ENCODE measurements around the gene MAPKAPK3.
A peak's percentile ranks its signal among the peaks of the same experiment; 100 is the strongest.
"Not testable (repeated sequence)": the region's sequence is repeated elsewhere in the genome, so short reads cannot be mapped to it uniquely, and the experiment has no call there.

MAPKAPK3 gene

DNA sequence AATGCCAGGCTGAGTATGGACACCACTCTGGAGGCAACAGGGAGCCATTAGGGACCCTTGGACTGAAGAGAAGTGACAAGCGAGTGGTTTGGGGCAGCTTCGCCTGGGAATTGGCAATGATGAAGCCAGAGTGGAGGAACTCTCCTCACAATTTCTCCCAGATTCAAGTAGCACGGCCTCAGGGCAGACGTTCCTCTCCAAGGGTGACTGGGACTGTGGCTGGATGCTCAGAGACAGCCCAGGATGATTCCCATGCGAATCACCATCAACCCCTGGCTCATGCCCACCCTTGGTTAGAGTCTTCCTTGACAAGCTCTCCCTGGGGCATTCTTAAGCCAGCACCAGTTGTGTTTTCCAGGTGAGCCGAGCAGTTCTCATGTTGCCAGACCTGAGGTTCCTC, 41.5 kb downstream of the MAPKAPK3 start:
- no peak for DNase-seq

DNA sequence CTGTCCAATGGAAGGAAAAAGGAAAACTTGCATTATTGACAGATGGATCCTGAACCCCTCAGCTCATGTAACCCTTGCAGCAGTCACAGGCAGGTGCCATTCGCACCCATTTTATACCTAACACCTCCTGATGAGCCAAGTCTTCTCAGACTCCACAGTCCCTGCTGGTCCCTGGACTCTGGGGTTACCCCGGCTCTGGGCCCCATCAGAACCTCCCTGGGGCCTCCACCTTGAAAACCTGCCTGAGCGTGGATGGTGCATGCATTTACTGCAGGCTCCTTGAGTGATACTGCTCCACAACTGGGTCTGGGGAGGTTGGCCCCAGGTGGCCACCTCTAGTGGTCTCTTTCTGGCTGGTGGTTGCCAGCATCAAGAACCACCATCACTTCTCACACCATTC, 41.9 kb downstream of the MAPKAPK3 start:
- no peak for DNase-seq

DNA sequence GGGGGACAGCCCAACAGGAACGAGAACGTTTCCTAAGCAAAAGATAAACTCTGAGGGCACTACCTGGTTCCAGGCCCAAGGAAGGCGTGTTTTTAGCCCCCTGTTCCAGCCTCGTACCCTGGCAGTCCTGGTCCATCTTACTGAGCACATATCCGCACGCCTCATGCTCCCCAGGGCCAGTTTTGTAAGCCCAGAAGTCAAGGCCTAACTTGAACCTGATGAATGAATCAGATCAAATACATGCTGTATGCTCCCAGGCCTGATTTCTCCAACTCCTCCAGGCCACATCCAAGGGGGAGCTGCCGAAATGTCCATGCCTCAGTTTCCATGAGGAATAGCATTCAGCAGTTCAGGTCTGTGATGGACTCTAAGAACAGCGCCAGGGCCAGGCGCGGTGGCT, 43.4 kb downstream of the MAPKAPK3 start:
- peak; percentile 15 for DNase-seq

DNA sequence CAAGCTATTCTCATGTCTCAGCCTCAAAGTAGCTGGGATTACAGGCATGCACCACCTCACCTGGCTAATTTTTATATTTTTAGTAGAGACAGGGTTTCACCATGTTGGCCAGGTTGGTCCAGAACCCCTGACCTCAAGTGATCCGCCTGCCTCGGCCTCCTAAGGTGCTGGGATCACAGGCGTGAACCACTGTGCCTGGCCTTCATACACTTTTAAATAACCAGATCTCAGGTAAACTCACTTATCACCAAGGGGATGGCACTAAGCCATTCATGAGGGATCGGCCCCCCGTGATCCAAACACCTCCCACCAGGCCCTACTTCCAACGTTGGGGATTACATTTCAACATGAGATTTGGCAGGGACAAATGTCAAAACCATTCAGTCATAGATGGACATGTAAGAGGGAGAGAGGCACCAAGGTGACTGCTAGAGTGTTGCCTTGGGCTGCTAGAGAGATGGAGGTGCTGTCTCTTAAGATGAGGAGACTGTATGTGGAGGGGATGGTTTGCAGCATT, 44.4 kb downstream of the MAPKAPK3 start:
- no peak for DNase-seq

DNA sequence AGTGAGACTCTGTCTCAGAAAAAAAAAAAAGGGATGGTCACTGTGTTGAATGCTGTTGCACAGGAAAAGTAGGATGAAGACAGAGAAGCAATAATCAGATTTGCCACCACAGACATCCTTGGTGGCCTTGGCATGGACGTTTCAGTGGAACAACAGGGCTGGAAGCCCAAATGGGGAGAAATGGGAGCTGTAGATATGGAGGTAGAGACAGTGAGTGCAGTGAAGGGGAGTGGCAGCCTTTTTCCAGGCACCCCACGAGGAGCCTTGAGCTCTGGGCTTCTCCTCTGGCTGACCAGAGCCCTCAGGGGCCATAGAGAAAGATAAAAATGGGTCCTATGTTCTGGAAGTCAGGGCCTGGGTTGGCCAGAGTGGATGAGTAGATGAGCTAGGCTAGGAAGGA, 45.5 kb downstream of the MAPKAPK3 start:
- DNase-seq = no peak

DNA sequence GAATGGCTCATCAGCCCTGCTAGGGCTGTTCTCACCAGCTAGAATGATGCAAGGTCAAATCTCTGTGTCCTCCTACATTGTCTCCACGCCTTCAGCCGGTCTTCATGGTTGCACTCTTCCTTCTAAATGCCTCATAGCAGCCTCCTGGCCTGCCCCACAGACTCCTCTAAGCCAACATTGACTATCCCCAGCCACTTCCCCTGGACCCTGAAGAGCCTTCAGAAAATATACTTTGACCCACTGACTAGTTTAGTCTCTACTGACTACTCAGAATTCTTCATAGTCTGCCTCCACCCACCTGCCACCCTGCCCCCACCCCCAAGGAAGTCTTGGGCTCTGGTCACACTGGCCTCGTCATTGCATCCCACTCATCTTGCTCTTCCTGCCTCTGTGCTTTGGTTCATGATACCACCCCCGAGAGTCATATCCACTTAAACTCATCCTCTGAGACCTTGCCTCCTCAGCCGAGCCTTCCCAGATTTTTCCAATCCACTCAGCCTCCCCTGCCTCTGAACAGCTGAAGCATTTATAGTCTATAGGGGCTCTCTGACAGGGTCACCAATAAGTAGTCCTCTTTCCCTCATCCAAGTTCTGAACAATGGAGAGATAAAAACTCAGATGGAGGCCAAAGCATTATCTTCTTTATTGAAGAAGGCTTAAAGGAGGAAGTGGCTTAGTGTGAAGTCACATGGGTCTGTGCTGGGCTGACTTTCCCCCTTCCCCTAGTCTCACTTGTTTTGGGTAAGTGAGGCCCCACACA, 48.3 kb downstream of the MAPKAPK3 start:
- no peak for DNase-seq

DNA sequence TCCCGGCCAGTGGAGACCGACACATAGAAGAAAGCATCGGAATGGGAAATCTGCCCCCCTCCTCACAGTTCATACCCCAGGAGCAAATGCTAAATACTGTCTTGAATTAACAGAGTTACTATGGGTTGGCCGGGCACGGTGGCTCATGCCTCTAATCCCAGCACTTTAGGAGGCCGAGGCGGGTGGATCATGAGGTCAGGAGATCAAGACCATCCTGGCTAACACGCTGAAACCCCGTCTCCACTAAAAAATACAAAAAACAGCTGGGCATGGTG, 48.8 kb downstream of the MAPKAPK3 start:
- DNase-seq = not testable (repeated sequence)

DNA sequence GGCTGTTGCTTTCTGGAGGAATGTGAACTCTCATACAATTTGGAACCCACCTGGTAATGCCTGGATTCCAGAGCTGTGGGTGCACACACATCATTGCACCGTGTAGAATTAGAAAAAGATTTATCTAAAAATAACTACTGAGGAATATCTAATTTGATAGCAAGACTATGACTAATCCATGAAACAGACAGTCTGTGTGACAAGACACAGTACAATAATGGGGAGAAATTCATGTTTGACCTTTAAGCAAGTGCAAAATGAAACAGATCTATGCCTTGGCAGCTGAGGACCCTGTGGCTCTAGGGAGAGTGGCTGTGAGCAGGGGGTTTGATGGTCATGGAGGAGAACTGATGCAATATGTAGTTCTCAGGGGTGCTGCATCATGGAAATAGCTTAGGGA, 49.9 kb downstream of the MAPKAPK3 start:
- DNase-seq = no peak

DNA sequence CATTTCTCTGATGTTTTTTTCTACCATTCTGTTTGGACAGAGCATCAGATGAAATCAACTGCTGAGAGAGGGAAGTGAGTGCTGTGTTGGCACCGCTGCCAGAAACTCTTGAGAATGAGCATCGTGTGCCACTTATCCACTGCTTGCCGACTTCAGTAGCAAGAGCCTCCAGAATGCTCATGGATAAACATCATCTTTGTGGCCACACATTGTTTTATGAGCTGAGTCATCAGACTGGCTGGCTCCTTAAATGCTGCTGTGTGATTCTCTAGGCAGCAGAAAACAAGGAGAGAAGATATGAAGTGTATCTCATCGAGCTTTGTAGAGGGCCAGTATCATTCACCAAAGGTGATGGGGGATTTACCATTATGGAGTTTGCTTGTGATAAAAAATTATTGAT, 54.4 kb downstream of the MAPKAPK3 start:
- DNase-seq = no peak

DNA sequence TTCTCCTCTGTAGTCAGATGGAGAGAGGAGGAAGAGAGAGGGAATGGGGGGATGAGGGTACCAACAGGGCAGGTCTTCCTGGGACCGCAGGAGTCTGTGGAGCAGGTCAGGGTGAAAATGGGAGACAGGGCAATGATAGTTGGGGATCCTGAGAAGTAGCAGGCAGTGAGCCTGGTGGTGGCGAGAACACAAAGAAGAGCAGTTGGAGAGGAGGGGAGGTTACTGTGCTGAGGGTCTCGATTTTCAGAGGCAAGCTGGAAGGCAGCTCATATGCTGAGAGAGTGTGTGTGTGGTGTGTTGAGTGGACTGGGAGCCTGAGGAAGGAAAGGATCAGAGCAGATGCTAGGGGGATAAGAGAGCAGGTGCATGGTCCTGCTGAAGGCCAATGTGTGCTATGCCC, 55.7 kb downstream of the MAPKAPK3 start:
- DNase-seq = no peak

DNA sequence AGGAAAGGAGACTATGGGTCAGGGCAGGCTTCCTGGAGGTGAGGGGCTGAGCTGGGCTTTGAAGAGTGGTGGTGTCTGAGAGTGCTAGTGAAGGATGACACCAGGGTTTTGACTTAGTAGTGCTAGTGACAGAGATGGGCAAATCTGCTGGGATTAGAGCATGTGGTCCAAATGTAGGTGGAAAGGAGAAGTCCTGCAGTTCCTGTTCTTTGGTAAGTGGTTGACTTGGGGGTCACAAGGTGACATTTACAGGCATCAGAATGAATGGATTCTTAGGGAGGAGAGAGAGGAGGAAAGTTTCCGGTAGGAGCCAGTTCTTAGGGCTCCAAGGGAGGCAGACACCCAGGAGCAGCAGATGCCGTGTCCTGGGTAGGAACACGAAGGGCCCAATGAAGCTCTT, 57.0 kb downstream of the MAPKAPK3 start:
- no peak for DNase-seq

DNA sequence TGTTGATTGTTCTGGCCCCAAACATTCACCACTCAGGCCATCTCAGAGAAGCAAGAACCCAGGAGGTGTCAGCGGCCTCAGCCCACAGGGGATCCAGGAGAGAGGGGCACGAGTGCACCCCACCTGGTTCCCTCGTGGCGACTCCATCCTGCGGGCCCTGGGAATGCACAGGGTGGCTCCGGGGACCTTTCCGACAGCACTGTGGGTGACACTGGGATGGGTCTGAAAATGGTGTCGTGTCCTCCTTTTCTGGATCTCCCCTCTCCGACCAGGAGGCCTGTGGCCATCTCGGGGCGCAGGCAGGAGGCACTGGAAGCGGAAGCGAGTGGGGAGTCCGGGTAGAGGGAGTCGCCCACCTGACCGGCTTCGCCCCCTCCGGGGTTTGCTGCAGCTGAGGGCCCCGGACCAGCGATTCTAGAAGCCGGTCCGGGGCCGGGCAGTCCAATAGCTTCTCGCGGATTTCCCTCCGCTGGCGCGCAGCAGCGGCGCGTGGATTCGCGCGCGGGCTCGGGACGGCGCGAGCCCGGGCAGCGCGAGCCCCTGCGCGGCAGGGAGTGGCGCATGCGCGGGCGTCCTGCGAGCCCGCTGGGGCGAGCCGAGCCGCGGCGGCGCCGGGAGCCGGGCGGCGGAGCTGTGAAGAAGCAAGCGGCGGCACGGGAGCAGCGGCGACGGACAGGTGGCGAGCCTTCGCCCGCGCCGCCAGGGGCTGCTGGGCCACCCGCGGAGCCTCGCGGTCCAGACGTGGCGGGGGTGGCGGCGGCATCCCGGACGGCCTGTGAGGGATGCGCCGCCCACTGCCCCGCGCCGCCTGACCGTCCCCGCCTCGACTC, 57.6 kb downstream of the MAPKAPK3 start, which contains the start of gene DOCK3:
TSS of gene DOCK3 (plus strand) at position 579 of the 830 bp plus-strand sequence. CDS start 337 bp downstream, outside the sequence.
- peak; percentile 67 for DNase-seq

DNA sequence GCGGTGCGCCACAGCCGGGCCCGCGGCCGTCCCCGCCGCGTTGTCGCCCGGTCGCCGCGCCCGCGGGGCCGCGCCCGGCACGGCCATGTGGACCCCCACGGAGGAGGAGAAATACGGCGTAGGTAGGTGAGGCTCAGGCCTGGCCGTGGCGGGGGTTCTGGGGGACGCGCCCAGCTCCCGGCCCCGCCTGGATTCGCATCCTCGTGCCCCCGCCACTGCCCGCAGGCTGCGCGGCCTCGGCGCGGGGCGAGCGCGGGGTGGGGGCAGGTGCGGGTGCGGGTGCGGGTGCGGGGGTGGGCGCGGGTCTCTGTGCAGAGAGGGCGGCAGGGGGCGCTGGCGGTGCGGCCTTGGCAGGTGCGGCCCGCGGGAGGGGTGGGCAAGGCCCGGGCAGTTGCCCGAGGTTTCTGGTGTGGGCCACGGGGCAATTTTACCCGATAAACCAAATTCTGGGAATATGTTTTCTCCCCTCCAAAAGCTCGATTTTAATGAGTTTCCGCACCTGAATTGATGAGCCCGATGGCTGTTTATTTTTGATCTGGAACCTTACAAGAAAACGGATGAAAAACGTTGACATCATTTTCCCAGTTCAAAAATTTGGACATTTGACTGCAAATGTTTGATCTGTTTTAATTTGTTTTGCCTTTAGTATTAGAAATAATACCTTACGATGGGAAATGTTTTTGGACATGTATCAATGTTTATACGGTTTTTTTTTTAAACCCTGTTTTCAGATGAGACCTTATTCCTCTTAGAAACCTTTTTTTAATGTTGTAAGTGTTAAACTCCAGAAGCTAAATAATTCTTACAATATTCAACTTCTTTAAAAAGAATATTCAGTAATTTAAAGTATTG, 58.5 kb downstream of the MAPKAPK3 start:
- peak; percentile 69 for DNase-seq

DNA sequence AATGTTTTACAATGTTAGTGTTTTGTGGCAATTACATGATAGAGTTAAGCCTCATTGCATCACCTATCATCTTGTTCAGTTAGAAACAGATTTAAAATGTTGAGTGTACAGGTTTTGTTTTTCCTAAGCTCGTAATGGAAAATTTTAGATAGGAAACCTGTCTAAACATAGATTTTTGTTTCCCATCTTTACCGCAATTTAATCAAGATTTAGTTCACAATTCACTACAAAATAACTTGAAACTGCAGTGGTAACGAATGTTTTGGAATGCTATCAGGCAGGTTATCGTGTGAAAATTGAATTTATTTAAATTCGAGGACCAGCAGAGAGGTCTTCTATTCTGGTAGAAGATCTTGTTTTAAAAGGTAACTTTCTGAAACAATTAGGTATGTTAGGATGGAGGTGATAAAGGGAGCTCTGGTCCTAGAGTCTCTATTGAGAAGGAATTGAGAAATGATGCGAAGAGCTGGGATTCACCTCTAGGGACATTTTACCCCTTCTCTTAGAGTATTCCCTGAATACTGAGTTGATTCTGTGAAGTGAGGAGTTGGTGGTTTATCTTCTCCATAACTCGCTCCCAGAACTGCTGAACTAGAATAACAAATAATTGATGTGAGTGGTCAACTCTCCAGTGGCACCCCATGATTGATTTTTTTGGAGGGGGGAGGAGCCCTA, 59.2 kb downstream of the MAPKAPK3 start:
- DNase-seq = no peak

DNA sequence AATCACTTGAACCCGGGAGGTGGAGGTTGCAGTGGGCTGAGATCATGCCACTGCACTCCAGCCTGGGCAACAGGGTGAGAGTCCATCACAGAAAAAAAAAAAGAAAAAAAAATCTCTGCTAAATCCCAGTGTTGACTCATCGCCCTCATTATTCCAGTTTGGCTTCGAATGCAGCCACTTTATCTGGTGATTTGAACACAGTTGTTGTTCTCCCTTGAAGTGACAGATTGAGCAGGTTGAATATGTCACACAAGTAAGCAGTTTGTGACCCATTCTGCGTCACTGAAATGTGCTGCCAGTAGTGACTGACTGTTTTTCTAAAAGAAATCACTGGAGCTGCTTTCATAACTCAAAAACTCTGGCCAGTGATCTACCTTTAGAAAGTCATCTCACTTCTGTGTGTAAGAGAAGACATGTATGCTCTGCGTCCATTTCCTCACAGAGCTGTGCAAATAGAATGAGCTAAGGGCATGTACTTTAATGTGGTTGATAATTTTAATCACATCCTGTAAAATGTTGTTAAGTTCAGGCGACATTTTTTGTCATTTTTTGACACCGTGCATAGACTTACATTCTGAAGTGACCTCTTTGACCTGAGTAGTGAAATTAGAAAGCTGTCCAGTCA, 70.3 kb downstream of the MAPKAPK3 start:
- DNase-seq = no peak

DNA sequence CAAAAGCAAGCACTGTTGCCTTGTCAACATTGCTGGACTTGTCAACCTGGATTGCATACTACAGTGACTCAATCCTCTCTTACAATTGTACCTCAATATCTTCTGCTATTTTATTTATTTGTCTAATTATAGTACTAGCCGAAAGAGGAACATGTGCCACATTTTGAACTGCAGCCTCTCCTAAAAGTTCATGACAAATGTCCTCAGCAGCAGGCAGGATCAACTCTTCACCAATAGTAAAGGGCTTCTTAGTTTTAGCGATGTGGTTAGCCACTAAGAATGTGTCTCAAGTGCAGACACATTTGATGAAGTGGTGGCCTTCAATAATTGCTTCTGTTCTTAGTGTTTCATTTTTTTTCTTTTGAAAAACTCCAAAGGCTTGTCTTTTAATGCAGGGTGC, 71.0 kb downstream of the MAPKAPK3 start:
- DNase-seq = no peak

DNA sequence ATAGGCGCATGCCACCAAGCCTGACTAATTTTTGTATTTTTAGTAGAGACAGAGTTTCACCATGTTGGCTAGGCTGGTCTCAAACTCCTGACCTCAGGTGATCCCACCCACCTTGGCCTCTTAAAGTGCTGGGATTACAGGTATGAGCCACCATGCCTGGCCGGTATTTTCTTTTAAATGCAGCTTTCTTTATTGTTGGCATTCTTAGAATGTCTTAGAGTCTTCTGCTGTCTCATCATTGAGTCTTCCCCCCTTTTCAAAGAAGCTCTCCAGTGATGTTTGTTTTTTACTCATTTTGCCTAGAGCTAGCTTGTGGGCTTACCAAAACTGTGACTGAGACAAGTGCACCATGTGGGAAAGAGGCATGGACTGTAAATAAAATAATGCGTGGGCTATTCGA, 71.7 kb downstream of the MAPKAPK3 start:
- not testable (repeated sequence) for DNase-seq

DNA sequence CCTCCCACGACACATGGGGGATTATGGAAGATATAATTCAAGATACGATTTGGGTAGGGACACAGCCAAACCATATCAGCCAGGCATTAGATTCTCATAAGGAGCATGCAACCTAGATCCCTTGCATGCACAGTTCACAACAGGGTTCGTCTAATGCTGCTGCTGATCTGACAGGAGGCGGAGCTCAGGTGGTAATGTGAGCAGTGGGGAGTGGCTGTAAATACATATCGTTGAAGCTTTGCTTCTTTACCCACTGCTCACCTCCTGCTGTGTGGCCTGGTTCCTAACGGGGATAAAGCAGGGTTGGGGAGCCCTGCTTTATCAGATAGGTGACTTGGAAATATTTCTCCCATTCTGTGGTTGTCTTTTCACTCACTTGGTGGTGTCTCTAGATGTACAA, 72.6 kb downstream of the MAPKAPK3 start:
- no peak for DNase-seq

DNA sequence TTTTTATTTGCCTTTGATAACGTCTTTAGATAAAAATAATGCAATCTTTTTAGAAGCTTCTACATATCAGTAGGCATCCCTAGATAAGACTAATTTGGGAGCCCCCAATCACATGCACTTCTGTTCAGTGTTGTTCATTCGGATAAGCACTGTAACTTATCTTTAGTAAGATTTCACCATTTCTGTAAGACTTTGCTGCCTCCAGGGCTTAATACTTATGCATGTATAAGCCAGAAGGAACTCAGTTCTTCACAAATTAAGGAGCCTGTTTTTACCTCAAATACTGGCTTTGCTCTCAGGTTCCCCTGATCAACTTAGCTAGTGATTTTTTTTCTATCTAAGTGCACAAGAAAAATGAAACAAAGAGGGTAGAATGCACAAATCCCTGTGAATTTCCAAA, 78.1 kb downstream of the MAPKAPK3 start:
- no peak for DNase-seq

DNA sequence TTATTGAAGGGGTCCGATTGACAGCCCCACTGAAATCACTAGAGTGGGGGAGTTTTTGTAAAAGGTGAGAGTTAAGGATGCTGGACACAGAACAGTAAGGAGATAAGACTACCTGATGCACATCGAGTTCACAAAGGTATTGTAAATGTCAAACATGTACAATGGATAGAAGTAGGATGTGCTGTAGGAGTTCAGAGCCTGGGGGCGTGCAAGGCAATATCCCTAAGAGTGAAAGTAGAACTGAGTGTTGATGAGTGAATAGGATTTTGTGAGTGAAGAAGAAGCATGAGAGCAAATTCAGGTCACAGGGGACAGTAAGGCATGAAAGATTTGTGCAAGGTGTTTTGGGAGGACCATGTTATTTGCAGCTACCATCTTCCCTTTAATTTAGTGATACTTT, 79.3 kb downstream of the MAPKAPK3 start:
- DNase-seq = no peak

DNA sequence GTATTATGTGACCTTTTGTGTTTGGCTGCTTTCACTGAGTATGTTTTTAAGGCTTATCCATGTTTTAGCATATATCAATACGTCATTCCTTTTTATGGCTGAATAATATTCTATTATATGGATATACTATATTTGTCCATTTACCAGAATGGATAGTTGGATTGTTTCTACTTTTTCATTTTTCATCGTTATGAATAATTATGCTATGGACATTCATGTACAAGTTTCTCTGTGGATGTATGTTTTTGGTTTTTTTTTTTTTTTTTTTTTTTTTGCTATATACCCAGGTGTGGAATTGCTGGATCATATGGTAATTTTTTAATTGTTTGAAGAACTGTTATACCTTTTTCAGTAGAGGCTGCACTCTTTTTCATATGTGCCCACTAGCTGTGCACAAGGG, 81.3 kb downstream of the MAPKAPK3 start:
- no peak for DNase-seq
